ENCODE data around the gene ST6GALNAC2.

DNA sequence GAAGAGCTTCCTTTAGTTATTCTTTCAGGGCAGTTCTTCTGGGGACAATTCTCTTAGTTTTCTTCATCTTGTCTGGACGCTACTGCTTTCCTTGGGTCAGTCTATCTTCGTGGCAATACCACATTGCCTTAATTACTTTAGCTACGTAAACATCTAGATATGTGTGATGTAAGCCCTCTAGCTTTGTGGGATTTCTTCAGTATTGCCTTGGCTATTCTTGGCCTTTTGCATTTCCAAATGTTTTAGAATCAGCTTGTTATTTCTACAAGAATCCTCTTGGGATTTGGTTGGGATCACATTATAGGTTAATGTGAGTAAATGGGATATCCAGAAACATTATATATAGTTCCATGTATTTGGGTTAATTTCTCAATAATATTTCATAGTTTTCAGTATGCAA, 9.0 kb upstream of the ST6GALNAC2 start:
- TF ChIP-seq SIN3A (IDR thresholded peaks at IDR 0.05; ENCODE audit: borderline replicate concordance, insufficient read depth, low read depth, low read length), result no peak
- TF ChIP-seq, protein P1, sequence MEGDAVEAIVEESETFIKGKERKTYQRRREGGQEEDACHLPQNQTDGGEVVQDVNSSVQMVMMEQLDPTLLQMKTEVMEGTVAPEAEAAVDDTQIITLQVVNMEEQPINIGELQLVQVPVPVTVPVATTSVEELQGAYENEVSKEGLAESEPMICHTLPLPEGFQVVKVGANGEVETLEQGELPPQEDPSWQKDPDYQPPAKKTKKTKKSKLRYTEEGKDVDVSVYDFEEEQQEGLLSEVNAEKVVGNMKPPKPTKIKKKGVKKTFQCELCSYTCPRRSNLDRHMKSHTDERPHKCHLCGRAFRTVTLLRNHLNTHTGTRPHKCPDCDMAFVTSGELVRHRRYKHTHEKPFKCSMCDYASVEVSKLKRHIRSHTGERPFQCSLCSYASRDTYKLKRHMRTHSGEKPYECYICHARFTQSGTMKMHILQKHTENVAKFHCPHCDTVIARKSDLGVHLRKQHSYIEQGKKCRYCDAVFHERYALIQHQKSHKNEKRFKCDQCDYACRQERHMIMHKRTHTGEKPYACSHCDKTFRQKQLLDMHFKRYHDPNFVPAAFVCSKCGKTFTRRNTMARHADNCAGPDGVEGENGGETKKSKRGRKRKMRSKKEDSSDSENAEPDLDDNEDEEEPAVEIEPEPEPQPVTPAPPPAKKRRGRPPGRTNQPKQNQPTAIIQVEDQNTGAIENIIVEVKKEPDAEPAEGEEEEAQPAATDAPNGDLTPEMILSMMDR (IDR thresholded peaks at IDR 0.05), result no peak

All from Panc1 (cell line).